HCT116 (cell line): Measurements from ENCODE around the gene DVL1.

Source experiments
- CTCF ChIP-seq, 3 experiments: fragments of 200-600 bp in 1 of 3; sonication (generic) in 1 of 3; IDR thresholded peaks in 2 of 3; conservative IDR thresholded peaks in 1 of 3; 2 replicates each; pipeline ENCODE4 v1.5.1; 2012 to 2017; ENCODE audit warnings: low read depth in 2 of 3, low read length in 2 of 3, antibody characterized with exemption in 1 of 3, borderline replicate concordance in 1 of 3, control low read depth in 1 of 3, mild to moderate bottlenecking in 1 of 3, mixed read lengths in 1 of 3, mixed run types in 1 of 3, moderate library complexity in 1 of 3; ENCODE audit not compliant: insufficient read depth in 1 of 3
- MAX ChIP-seq: IDR thresholded peaks from 2 replicates; pipeline ENCODE4 v1.6.1; 2012
- ZFX ChIP-seq: fragments of 450-650 bp; IDR thresholded peaks from 2 replicates; pipeline ENCODE4 v1.6.1; 2017

GRCh38 chr1:1324524-1325287 is 24.5 kb downstream of the DVL1 start, which contains the start of the genes CPTP and INTS11:
- no peak for TF ChIP-seq CTCF (IDR thresholded peaks at IDR 0.05 in 2 of 3, conservative IDR thresholded peaks at IDR 0.05 in 1 of 3; ENCODE audit: borderline replicate concordance in 1 of 3, insufficient read depth in 1 of 3, low read depth in 2 of 3, low read length in 2 of 3)
- peak; percentile 85 for TF ChIP-seq ZFX
- peak; percentile 74 for TF ChIP-seq MAX
